GM20000 (cell line): Measurements from ENCODE around the gene SAMD9L.
A peak's percentile ranks its signal among the peaks of the same experiment; 100 is the strongest.

ENCODE experiments used
- DNase-seq: peaks from one replicate; pipeline ENCODE4 v3.0.0; 2012; ENCODE audit warnings: low spot score
- TF ChIP-seq, protein P1 (sequence below): IDR thresholded peaks from 2 replicates; pipeline ENCODE4 v1.5.1; 2012; ENCODE audit warnings: mild to moderate bottlenecking, control low read depth; ENCODE audit errors: extremely low read depth, missing control alignments

The SAMD9L gene

DNA sequence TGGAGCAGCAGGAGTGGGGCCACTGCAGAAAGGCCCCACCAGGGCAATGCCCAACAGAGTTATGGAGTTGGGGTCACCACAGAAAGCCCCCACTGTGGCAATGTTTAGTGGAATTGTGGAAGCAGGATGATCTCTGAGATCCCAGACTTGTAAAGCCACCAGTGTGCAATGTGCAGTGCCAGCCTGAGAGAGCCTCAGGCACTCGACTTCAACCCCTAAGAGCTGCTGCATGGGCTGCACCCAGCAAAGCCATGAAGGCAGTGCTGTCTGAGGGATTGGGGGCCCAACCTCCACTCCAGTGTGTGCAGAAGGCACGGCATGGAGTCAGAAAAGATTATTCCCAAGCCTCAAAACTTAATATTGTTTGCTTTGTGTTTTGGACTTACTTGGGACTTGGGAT lies 50.8 kb downstream of the SAMD9L start:
- TF ChIP-seq, protein P1, sequence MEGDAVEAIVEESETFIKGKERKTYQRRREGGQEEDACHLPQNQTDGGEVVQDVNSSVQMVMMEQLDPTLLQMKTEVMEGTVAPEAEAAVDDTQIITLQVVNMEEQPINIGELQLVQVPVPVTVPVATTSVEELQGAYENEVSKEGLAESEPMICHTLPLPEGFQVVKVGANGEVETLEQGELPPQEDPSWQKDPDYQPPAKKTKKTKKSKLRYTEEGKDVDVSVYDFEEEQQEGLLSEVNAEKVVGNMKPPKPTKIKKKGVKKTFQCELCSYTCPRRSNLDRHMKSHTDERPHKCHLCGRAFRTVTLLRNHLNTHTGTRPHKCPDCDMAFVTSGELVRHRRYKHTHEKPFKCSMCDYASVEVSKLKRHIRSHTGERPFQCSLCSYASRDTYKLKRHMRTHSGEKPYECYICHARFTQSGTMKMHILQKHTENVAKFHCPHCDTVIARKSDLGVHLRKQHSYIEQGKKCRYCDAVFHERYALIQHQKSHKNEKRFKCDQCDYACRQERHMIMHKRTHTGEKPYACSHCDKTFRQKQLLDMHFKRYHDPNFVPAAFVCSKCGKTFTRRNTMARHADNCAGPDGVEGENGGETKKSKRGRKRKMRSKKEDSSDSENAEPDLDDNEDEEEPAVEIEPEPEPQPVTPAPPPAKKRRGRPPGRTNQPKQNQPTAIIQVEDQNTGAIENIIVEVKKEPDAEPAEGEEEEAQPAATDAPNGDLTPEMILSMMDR, result no peak
- DNase-seq, result no peak

DNA sequence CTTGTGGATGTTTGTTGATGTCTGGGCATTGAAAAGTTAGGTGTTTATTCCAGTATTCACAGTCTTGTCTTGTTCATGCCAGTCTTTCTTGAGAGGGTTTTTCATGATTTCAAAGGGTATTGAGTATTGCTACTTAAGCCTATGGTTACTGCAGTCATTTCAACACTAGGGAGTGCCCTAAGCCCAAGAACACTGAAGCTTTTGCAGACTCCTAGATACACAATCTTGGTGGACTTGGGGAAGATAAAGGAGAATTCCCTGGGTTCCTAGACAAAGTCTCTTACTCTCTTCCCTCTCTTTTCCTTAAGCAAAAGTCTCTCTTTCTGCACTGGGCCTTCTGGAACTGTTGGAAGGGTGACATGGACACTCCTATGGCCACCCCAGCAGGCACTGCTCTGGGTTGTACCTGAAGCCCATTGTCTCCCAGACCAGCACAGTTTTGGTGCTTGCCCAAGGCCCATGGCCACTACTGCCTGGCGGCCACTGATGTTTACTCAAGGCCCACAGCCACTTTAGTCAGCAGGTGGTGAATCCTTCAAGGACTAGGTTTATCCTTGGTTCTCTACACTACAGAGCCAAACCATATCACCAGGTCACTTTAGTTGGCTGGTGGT lies 55.3 kb downstream of the SAMD9L start:
- peak; percentile 18 for DNase-seq
- TF ChIP-seq, protein P1, result no peak
